IPS-20b (cell line): ENCODE data around the gene NPIPB8.
"Not testable (repeated sequence)": the region's sequence is repeated elsewhere in the genome, so short reads cannot be mapped to it uniquely, and the experiment has no call there.

ENCODE experiments used
- H3K27ac ChIP-seq: one replicate; pipeline ENCODE4 v1.5.1; 2013; ENCODE audit warnings: low read length
- H3K27me3 ChIP-seq: 2 replicates; pipeline ENCODE4 v1.6.1; 2013; ENCODE audit warnings: mild to moderate bottlenecking, low read length, inconsistent platforms; ENCODE audit not compliant: insufficient read depth
- H3K36me3 ChIP-seq: 2 replicates; pipeline ENCODE4 v1.6.1; 2013; ENCODE audit warnings: low read depth, mild to moderate bottlenecking, inconsistent platforms, low read length, moderate library complexity; ENCODE audit not compliant: insufficient read depth
- H3K4me1 ChIP-seq: 2 replicates; pipeline ENCODE4 v1.6.1; 2013; ENCODE audit warnings: mild to moderate bottlenecking, control low read depth, inconsistent platforms, low read length, moderate library complexity; ENCODE audit not compliant: insufficient read depth
- H3K4me3 ChIP-seq: 2 replicates; pipeline ENCODE4 v1.5.1; 2013; ENCODE audit warnings: mild to moderate bottlenecking, low read length, inconsistent platforms
- H3K9ac ChIP-seq: 2 replicates; pipeline ENCODE4 v1.6.1; 2013; ENCODE audit warnings: low read depth, mild to moderate bottlenecking, inconsistent platforms, low read length, moderate library complexity
- H3K9me3 ChIP-seq: 2 replicates; pipeline ENCODE4 v1.6.1; 2013; ENCODE audit warnings: mild to moderate bottlenecking, low read depth, low read length, inconsistent platforms; ENCODE audit not compliant: insufficient read depth

Gene NPIPB8

GRCh38 chr16:28620316-28620715, 17.5 kb upstream of the NPIPB8 start:
- not testable (repeated sequence) for H3K9me3 ChIP-seq, H3K36me3 ChIP-seq, H3K9ac ChIP-seq, H3K27me3 ChIP-seq, H3K27ac ChIP-seq, H3K4me3 ChIP-seq
- peaks cover 13% of the 10 kb centered on the region for H3K4me1 ChIP-seq

- H3K9me3 ChIP-seq: no peaks in the 10 kb centered on the region
- H3K4me3 ChIP-seq: no peak overlapping the region
- no peak overlapping the region for H3K27ac ChIP-seq
- no peaks in the 10 kb centered on the region for H3K27me3 ChIP-seq
- H3K36me3 ChIP-seq: no peaks in the 10 kb centered on the region
- peaks cover 13% of the 10 kb centered on the region for H3K4me1 ChIP-seq
- H3K9ac ChIP-seq: no peak overlapping the region
These were observed 16.2 kb upstream of the NPIPB8 start for GRCh38 chr16:28621481-28622155.

- not testable (repeated sequence) for H3K9ac ChIP-seq, H3K4me3 ChIP-seq
These were observed 15.2 kb upstream of the NPIPB8 start for GRCh38 chr16:28622532-28623171.

DNA sequence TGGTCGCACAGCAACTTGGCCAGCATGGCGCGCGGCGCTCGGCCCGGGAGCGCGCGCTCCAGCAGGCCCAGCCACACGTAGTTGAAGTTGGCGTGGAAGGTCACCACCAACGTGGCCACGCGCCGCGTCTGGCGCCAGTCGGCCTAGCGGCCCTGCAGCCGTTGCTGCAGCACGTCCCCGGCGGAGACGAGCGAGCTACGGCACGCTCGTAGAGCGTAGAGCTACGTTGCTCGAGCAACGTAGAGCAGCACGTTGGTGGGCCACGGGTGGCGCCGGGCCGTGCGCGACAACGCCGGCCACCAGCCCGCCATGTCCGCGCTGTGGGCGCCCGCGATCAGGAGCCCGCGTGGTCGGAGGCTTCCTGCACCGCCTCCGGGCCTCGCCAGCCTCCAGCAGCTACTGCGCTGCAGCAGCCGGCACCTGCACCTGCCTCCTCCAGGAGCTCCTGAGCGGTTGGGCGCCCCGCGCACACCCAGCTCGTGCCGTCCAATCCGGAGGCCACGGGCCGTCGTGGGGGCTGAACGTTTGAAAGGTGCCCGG, 14.6 kb upstream of the NPIPB8 start:
- H3K9ac ChIP-seq: no peak overlapping the region
- H3K4me3 ChIP-seq: no peak overlapping the region

More at GRCh38 chr16:28622532-28623171, 15.2 kb upstream of the NPIPB8 start:
- H3K36me3 ChIP-seq, H3K4me1 ChIP-seq, H3K27me3 ChIP-seq, H3K27ac ChIP-seq, H3K9me3 ChIP-seq: not testable (repeated sequence)

GRCh38 chr16:28630905-28631304, 7.0 kb upstream of the NPIPB8 start:
- H3K9ac ChIP-seq, H3K4me1 ChIP-seq, H3K27ac ChIP-seq, H3K9me3 ChIP-seq, H3K36me3 ChIP-seq, H3K27me3 ChIP-seq, H3K4me3 ChIP-seq: not testable (repeated sequence)

More for the DNA sequence above, 14.6 kb upstream of the NPIPB8 start:
- H3K27ac ChIP-seq: no peak overlapping the region
- peaks cover 5% of the 10 kb centered on the region; the same call in 1 of the 2 replicates for H3K4me1 ChIP-seq
- no peaks in the 10 kb centered on the region for H3K36me3 ChIP-seq
- H3K9me3 ChIP-seq: no peaks in the 10 kb centered on the region
- H3K27me3 ChIP-seq: no peaks in the 10 kb centered on the region

DNA sequence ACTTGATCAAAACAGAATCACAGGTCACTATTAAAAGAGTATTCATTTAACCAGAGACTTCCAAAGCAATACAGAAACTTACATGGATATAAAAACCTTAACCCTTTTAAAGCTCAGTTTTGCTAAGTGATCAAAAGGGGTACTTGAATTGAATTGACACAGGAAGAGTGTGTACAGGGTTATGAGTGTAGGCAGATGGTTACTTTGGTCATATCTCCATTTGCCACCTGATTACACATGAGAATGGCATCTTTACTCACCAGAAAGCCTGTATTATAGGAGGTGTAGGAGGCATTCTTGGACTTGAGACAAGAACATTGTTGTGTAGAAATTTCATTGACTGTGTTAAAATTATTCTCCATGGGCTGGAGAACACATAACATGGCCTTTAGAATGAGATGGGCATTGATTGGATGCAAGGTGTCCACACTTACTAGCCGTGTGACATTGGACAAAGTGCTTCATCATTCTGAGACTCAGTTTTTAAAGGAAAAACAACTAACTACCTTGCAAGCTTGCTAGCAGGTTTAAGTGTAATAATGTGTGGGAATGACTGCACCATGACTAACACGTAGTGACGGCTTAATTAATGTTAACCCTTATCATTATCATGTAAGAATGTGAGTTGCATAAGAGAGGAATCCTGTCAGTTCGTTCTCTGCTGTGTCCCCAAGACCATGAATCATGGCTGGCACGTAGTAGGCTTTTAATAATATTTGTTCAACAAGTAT, 1.6 kb upstream of the NPIPB8 start:
- not testable (repeated sequence) for H3K9ac ChIP-seq, H3K27ac ChIP-seq, H3K9me3 ChIP-seq, H3K4me1 ChIP-seq, H3K36me3 ChIP-seq, H3K27me3 ChIP-seq, H3K4me3 ChIP-seq

DNA sequence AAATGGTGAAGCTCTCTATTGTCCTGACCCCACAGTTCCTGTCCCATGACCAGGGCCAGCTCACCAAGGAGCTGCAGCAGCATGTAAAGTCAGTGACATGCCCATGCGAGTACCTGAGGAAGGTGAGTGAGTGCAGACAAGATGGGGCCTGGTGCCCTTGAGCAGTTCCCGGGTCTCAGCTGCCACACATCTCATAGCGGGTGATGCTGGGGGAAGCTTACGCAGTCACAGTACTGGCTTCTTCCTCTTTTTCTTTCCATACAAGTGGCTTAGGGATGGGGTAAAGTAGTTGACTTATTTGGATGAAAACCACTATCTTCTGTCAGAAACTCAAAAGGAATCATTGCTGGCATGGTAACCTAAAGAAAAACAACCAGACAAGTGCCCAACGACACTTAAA, 494 bp downstream of the NPIPB8 start:
- not testable (repeated sequence) for H3K36me3 ChIP-seq, H3K27me3 ChIP-seq, H3K27ac ChIP-seq, H3K9me3 ChIP-seq, H3K4me3 ChIP-seq, H3K9ac ChIP-seq, H3K4me1 ChIP-seq

GRCh38 chr16:28639959-28640358, 2.1 kb downstream of the NPIPB8 start:
- H3K36me3 ChIP-seq, H3K4me3 ChIP-seq: not testable (repeated sequence)

DNA sequence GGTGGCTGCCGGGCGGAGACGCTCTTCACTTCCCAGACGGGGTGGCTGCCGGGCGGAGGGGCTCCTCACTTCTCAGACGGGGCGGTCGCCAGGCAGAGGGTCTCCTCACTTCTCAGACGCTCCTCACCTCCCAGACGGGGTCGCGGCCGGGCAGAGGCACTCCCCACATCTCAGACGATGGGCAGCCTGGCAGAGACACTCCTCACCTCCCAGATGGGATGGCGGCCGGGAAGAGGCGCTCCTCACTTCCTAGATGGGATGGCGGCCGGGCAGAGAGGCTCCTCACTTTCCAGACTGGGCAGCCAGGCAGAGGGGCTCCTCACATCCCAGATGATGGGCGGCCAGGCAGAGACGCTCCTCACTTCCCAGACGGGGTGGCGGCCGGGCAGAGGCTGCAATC, 28.4 kb downstream of the NPIPB8 start:
- not testable (repeated sequence) for H3K36me3 ChIP-seq, H3K4me3 ChIP-seq, H3K9ac ChIP-seq, H3K9me3 ChIP-seq, H3K27ac ChIP-seq, H3K4me1 ChIP-seq, H3K27me3 ChIP-seq

More at GRCh38 chr16:28639959-28640358, 2.1 kb downstream of the NPIPB8 start:
- not testable (repeated sequence) for H3K9ac ChIP-seq, H3K27ac ChIP-seq, H3K9me3 ChIP-seq, H3K4me1 ChIP-seq, H3K27me3 ChIP-seq

GRCh38 chr16:28667480-28667879, 29.6 kb downstream of the NPIPB8 start:
- not testable (repeated sequence) for H3K4me3 ChIP-seq, H3K9ac ChIP-seq, H3K36me3 ChIP-seq, H3K4me1 ChIP-seq, H3K9me3 ChIP-seq, H3K27me3 ChIP-seq, H3K27ac ChIP-seq

GRCh38 chr16:28668199-28668598, 30.3 kb downstream of the NPIPB8 start:
- H3K9ac ChIP-seq, H3K9me3 ChIP-seq, H3K36me3 ChIP-seq: not testable (repeated sequence)

More at GRCh38 chr16:28668199-28668598, 30.3 kb downstream of the NPIPB8 start:
- not testable (repeated sequence) for H3K4me3 ChIP-seq, H3K27ac ChIP-seq, H3K4me1 ChIP-seq, H3K27me3 ChIP-seq
